NCI-H1694 (cell line): ENCODE measurements around the gene DDR2.
"Not testable (repeated sequence)": the region's sequence is repeated elsewhere in the genome, so short reads cannot be mapped to it uniquely, and the experiment has no call there.

Experiments used
- DNase-seq: peaks from one replicate; lab custom pipeline; 2025; lab: John Stamatoyannopoulos, UW

DDR2 gene

DNA sequence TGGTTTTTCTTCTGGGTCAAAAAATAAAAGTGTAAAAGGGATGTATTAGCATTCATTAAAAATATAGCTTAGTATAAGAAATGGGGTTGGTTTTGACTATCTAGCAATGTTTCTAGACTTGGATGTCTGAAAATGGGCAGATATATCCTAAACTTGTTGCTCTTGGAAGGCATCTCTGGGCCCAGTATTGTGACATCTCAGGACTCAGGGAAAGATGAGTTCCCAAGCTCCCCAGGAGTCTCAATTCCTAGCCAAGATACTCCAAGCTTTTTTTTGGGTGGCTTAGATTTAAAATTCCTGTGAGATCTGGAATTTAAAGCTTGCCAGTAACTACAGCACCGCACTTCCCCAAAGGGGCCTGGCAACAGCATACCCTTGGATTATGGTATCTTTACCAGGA is 146.8 kb downstream of the DDR2 start:
- DNase-seq, result no peak

DNA sequence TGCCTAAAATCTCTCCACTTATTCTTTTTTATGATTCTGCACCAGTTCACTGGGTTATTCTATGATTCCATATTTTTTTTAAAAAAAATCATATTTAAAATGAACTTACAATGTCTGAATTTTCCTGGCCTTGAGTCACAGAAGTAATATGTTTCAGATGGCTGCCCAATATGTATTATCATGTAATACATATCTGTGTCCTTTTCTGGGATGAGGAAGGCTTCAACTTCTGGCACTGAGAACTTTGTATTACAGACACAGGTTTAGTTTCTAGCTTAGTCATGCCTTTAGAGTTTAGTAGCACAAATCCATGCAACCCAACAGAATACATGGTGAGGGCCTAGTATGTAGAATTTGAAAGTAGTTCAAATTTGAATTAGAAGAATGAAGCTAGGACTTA is 150.4 kb downstream of the DDR2 start:
- no peak for DNase-seq

DNA sequence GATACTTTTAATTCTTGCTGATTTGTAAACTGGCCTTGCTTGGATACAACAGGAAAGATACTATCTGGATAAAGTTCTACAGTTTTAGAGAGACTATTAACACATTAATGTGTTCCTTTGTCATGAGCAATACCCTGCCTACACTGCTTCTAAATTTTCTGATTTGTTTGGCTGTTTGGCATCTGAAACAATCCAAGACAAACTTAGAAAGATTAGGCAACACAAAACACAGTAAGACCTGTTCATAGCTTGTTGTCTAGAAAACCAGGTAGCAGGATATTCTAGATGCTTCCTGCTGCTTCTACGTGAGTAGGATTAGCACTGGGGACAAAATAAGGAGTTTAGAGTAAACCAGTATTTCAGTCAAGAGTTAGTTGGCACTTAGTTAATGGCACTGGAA is 152.7 kb downstream of the DDR2 start:
- not testable (repeated sequence) for DNase-seq

DNA sequence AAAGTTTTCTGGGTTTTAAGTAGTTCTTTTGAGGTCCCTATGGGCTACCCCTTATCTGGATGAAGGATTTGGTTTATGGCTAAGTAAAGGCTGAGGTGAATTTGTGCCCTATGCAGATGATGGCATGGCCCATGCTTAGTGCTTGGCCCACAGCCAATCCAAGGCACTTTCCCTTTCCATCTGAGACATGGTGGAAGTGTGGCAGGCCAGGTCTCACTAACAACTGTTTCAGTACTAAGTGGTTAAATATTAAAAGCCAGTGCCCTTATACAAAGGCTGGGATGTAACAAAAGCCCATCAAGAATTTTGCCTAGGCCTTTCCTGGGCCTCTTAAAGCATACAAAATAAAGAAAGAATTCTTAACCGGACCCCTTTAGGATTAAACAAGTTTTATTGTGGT is 156.5 kb downstream of the DDR2 start:
- not testable (repeated sequence) for DNase-seq

DNA sequence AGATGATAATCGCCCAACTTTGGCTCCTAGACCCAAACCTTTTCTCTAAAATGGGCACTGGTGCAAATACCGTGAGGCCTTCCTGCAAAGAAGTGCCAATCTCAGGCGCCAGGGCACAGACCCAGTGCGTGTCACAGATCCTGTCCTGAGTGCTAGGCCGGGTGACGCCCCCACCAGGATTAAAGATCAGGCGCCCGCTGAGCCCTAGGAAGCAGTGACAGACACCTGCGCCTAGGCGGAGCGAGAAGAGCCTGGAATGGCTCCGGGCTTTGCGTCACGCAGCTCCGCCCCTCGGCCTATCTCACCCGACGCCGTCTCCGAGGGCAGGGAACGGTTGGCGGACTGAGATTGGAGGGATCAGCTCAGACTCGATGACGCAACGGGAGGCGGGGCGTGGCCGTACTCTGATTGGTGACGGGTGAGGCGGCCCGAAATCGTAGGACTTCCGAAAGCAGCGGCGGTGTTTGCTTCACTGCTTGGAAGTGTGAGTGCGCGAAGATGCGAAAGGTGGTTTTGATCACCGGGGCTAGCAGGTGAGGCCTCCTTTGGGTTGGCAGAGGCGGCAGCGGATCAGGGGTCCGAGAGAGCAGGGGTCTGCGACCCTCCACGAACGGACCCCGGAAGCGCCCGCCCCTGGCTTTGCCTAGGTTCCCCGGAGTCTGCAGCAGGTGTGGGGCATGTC is 158.2 kb downstream of the DDR2 start, which contains the start of gene HSD17B7:
Gene HSD17B7, plus strand, starts transcription at position 400 of the 682 bp plus-strand sequence. Its CDS starts 99 bp downstream, at position 499.
- DNase-seq, result peak; percentile 82

GRCh38 chr1:162790985-162791357 is 158.7 kb downstream of the DDR2 start:
- not testable (repeated sequence) for DNase-seq

GRCh38 chr1:162794284-162794683 is 162.0 kb downstream of the DDR2 start:
- not testable (repeated sequence) for DNase-seq

DNA sequence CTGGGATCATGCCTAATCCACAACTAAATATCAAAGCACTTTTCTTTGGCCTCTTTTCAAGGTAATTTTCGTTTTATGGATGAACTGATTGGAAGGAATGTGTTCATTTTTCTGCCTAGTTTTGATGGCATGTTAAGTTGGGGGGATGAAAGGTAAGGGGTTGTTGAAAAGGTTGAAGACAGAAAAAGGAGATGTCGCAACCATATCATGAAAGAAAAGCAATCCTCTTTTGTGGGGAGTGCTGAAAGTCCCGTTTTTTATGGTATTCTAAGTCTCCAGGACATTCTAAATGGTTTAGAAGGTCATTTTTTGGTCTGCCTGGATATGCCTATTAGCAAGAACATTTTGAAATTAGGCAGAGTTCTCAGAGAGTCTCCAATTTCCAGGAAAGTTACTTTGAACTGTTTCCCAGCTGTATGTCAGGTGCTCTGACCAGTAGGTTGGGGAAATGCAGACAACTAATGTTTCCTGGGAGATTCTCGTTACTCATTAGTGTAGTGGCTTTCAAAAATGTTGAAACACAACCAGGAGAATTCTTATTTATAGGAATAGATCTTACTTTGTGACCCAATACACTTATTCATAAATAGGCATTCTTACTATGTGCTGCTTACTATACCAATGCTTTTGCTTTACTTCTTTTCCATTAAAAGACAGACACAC is 164.5 kb downstream of the DDR2 start:
- not testable (repeated sequence) for DNase-seq

GRCh38 chr1:162799995-162800830 is 167.9 kb downstream of the DDR2 start:
- peak; percentile 77 for DNase-seq

DNA sequence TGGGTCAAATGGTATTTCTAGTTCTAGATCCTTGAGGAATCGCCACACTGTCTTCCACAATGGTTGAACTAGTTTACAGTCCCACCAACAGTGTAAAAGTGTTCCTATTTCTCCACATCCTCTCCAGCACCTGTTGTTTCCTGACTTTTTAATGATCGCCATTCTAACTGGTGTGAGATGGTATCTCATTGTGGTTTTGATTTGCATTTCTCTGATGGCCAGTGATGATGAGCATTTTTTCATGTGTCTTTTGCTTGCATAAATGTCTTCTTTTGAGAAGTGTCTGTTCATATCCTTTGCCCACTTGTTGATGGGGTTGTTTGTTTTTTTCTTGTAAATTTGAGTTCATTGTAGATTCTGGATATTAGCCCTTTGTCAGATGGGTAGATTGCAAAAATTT is 175.2 kb downstream of the DDR2 start:
- not testable (repeated sequence) for DNase-seq

GRCh38 chr1:162812357-162812756 is 180.1 kb downstream of the DDR2 start:
- not testable (repeated sequence) for DNase-seq

DNA sequence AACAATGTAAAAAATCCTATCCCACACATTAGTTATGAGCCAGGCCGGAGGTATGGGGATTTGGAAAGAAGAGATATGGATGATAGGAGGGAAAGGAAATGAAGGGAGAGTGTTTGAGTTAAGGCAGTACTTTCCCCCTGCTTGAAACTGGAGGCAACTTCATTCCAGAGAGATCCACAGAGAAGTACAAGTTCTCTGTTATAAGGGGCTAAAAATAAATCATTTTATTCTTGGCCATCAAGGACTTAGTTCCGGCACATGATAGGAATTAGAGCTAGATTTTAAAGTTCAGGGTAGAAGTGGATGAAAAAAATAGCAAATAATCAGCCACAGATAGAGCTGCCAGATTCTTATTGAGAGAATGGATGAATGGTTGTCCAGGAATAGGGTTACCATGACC is 185.9 kb downstream of the DDR2 start:
- not testable (repeated sequence) for DNase-seq

DNA sequence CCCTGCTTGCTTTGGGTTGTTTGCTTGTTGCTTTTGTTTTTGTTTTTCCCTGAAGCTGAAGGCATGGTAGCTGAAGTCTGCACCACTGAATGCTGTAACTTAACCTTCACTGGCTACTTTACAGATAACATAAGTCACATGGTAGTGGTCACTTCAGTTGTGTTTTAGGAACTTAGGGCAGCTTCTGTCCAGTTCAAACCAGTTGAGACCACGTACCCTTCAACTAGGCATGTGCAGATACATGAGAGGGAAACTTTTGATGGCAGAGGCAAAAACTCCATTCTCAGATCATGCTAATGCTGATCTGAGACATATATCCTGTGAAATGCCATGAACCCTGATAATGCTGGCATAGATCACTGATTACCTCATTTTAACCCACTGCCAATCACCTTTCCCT is 186.4 kb downstream of the DDR2 start:
- not testable (repeated sequence) for DNase-seq

GRCh38 chr1:162822391-162823200 is 190.3 kb downstream of the DDR2 start:
- DNase-seq, result peak; percentile 4

GRCh38 chr1:162823231-162823630 is 191.0 kb downstream of the DDR2 start:
- no peak for DNase-seq

- no peak for DNase-seq
Observed at GRCh38 chr1:162823771-162824525, 191.7 kb downstream of the DDR2 start.

DNA sequence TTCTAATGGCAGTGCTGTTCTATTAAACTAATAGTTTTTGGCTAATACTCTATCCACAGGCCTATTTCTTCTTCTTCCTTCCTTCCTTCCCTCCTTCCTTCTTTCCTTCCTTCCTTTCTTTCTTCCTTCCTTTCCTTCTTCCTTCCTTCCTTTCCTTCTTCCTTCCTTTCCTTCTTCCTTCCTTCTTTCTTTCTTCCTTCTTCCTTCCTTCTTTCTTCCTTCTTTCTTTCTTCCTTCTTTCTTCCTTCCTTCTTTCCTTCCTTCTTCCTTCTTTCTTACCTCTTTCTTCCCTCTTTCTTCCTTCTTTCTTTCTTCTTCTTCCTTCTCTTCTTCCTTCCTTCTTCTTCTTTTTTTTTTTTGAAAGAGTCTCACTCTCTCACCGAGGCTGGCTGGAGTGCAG is 197.0 kb downstream of the DDR2 start:
- no peak for DNase-seq

- no peak for DNase-seq
Observed at GRCh38 chr1:162832470-162832869, 200.2 kb downstream of the DDR2 start.

GRCh38 chr1:162835157-162835899 is 203.1 kb downstream of the DDR2 start:
- no peak for DNase-seq
